SW 1271 (cell line): ENCODE measurements around the gene NOLC1.
A peak's percentile ranks its signal among the peaks of the same experiment; 100 is the strongest.

ENCODE experiments used
- DNase-seq, 2 experiments: peaks; one replicate each; lab custom pipeline; 2025; lab: John Stamatoyannopoulos, UW

NOLC1 gene

DNA sequence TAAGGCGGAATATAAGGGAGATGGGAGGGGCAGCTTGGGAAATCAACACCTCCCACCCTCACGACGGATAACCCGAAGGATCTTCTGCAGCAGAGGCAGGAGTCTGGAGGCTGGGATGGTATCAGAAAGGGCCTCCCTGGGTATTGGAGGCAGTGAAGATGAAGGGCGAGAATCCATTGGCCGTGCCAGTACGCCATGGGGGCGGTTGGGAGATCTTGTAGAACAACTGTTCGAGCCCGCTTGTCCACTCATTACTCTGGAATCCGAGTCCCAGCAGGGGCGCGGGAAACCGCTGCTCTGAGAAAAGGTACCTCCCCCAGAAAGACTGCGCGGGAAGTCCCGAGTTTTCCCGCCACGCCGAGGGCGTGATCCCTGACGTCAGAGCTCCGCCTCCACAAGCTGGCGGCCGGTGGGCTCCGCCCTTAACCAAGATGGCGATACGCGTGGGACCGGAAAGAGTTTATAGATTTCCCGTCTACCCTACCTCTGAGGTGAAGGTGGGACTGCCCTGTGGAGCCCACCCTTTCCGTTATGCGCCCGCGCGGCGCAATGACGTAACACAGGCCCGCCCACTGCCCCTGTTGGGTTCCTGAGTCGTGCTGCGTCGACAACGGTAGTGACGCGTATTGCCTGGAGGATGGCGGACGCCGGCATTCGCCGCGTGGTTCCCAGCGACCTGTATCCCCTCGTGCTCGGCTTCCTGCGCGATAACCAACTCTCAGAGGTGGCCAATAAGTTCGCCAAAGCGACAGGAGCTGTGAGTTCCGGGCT, at the start of gene NOLC1:
TSS of gene NOLC1 (plus strand) at position 616 of the 771 bp plus-strand sequence. CDS start at position 638, 22 bp downstream.
- peak; percentile 94 to 97 for DNase-seq

DNA sequence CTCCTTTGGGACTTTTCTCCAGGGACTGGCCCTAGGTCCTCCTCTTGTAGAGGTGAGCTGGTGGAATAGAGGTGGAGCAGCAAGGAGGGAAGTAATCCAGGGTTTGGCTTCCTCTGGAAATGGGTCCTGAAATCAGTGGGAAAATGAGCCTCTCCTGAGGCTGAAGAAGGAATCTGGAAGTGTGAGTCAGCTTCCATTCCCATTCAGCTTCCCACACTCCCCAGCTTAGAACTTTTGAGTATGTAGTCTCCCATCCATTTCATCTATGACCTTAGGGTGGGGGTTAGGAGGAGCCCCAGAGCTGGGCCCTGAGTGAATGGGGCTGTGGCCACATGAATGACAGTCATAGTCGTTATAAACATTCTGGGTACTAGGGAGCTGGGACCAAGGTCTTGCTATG, 49.8 kb upstream of the NOLC1 start:
- DNase-seq = no peak

DNA sequence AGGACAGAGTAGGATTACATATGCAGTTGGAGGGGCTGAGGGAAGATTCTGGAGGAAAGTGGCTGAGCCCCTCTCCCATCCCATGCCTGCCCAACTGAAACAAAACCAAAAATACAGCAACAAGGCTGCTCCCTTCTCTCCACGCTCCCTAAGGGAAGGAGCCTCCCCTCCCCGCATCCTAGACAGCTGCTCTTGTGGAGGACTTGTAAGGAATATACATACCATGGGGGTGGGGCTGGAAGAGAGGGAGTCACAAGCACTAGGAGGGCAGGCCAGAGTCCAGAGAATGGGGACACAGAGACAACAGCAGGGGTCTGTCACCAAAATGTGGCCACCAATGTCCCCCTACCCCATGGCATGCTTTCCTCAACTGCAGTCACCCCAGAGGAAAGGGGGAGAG, 45.2 kb upstream of the NOLC1 start:
- DNase-seq = no peak

DNA sequence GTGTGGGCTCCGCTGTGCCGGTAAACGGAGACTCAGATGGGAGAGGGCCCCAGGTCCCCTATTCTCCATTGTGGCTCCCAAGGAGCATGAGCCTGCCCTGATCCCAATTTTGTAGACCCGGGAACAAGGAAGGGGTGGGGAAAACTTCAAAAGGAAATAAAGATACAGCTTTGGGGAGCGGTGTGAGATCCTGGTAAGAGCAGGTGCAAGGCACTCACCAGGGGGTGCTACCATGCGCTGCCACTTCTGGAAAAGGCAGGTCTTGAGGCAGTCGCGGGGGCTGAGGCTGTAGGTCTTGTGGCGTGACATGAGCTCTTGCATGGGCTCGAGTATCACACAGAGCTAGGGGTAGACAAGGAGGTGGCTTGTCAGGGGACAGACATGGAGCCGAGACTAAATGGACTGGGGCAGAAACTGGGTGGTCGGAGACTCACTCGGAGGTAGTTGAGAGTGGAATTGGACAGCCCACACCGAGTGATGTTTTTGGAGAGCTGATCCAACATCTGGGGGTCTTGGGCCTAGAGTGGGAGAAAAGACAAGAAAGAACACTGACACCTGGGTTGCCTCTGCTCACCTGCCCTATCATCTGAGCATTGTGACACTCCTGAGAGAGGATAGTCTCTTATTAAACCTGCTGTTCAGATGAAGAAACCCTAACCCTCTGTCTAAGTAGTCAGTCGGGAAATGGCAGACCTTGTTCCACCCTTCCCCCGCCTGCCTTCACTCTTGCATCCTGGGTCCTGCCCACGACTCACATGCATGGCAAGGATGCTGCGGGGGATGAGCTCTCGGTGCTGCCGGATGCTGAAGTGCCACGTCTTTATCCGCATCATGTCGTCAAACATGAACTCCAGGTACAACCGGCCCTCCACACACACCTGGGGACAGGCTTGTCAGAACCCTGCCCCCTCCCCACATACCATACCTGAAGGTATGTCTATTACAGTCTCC, 42.7 kb upstream of the NOLC1 start:
- no peak for DNase-seq

DNA sequence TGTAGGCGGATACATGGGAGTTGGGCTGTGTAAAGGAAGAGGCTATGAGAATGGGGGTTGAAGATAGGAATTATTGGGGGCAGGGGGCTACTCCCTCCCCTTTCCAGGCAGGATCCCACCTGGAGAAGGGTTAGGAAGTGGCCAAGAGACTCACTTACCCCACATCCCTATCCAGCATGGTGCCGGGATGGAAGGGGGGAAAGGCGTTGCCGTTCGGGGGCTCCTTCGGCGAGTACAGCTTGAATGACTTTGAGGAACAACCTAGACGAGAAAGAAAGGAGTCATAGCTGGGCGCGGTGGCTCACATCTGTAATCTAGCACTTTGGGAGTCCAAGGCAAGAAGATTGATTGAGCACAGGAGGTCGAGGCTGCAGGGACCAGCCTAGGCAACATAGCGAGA, 40.9 kb upstream of the NOLC1 start:
- DNase-seq = no peak

DNA sequence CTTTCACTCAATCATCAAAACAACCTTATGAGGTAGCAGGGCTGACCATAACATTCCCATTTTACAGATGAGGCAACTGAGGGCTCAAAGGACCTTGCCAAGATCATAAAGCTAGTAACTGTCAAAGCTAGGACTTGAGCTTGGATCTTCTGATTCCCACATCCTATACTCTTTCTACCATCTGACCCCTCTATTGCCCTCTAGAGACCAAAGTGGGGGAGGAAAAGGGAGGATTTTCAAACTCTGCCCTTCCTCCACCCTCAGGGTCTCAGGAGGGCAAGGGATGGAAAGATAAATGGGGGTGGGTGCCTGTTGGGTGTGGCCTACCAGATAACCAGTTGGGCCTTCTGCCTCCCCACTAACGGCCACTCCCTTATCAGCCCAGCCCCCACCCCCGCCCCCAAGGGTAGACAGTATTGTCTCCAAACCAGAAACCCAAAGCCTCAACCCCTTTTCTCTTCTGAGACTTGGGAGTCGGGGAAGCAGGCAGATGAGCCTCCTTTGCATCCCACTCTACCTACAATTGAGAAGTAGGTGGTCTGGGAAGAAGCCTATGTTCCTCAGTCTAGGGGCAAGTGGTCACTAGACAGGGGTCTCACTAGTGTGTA, 39.9 kb upstream of the NOLC1 start:
- no peak for DNase-seq

DNA sequence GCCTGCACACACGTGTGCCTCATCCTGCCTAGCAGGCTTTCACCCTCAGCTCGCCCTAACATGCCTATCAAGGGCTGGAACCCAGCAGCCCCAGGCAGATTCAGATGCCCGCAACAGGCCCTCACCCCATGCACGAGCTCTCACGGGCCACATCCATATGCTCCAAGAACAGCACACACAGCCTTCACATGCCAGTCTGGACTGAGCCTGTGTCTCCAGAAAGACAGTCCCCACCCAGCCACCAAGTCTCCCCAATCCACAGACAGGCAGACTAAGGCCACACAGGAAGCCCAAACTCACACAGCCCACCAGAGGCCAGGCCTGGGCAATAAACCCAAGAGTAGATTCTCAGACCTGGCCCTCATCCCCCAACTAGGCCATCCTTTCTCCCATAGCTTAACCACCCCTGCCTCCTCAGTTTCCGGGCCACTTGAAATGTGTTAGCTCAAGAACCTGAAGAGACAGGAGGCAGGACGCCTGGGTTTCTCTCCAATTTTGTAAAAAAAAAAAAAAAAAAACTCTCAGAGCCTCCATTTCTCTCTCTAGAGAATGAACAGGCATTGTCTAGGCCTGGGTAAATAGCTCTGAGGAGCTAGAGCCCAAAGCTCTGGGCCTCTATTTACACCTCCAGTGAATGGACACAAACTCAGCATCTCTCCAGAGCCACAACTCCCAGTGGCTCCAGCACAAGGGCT, 38.8 kb upstream of the NOLC1 start:
- DNase-seq = no peak

DNA sequence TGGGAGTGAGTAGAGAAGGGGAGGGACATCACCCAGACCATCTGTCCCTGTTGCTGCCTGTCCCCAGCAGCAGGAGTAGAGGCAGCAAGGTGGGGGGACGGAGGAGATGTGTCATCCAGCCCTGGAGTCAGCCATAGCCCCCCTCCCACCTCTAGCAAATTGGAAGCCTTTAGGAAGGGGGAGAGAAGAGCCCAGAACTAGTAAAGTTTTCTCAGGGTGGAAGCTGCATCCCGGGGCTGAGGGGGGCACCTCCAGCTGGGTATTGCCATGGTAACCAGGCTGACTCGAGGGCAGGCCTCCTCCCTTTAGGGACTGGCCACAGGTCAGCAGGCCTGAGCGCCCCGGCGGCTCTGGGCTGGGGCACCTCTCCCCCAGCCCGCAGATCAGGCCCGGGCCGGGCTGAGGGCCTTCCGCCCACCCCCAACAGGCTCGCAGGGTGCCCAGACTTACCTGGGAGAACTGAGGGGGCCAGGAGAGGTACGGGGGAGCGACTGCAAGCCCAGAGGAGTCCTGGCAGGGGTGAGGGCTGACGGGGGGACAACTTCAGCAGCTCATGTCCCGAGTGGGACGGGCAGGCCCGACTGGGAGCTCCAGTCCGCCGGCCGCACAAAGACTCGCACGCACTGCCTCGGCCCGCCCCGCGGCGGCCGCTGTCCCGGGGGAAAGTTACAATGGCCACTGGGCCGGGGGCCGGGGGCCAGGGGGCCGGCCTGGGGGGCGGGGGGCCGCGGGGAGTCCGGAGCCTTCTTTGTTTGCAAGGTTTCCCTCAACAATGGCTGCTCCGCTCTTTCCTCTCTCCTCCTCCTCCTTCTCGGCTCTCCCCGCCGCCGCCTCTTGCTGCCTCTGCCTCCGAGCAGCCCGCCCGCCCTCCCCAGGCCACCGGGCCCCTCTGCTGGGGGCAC, 38.0 kb upstream of the NOLC1 start:
- no peak for DNase-seq

DNA sequence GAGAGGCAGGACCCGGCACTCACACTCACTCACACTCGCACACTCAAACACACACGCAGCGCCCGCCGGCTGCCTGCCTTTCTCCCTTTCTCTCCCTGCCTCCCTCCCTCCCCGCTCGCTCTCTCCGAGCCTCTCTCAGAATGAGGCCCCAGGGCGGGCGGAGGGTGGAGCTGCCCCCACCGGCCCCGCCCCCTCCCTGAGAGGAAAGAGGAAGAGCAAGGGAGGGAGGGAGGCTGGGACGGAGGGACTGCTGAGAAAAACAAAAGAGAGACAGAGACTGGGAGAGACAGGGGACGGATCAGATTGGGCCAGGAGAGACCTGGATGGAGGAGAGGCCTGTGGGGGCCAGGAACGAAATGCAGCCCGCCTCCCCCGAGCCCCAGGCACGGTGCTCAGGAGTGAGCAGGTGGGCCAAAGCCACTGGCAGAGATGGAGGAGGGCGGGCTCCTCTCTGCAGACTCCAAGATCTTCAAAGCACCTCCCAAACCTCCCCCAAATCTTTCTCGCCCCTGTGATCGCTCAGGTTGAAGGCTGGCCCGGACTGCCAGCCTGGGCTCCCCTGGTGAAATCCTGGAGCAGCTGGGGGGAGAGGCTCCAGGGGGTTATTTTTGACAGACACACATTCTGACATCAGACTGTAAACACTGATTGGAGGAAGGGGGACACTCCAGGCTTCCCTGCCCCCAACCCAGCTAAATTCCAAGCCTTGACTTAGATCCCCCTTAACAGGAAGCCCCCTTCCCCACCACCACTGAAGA, 37.1 kb upstream of the NOLC1 start:
- DNase-seq = peak; percentile 52 to 66

DNA sequence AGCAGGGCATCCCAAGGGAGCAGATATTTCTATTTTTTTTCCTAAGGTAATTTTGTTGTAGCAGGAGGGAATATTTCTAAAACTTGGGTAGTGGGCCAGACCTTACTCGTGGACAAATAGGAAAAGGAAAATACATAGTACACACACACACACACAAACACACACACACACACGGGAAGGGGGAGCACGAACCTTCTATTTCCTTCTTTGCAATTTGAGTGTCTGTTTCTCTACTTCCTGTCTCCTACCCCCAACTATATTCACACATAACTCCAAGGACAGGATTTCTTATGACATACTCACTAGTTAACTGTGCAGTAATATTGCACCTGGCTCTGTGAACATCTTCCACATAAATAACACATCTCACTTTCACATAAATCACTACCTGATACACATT, 36.4 kb upstream of the NOLC1 start:
- peak in 1 of 2 experiments; percentile 10 for DNase-seq

DNA sequence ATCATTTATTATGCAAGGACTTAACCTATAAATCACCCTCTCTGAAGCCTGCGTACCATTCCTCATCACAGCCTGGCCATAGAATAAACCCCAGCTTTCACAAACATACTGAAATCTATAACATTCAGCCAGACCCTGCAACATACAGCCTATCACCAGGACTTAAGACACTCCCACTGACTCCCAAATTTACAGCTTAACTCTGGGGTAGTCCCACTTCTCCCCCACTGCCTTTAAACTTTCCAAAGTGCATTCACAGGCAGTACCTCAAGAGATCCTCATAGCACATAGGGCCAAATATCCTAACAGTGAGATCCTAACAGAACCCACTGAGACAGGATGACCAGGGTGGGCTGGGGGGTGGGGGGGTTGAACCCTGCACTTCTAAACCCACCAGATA, 35.5 kb upstream of the NOLC1 start:
- DNase-seq = no peak

DNA sequence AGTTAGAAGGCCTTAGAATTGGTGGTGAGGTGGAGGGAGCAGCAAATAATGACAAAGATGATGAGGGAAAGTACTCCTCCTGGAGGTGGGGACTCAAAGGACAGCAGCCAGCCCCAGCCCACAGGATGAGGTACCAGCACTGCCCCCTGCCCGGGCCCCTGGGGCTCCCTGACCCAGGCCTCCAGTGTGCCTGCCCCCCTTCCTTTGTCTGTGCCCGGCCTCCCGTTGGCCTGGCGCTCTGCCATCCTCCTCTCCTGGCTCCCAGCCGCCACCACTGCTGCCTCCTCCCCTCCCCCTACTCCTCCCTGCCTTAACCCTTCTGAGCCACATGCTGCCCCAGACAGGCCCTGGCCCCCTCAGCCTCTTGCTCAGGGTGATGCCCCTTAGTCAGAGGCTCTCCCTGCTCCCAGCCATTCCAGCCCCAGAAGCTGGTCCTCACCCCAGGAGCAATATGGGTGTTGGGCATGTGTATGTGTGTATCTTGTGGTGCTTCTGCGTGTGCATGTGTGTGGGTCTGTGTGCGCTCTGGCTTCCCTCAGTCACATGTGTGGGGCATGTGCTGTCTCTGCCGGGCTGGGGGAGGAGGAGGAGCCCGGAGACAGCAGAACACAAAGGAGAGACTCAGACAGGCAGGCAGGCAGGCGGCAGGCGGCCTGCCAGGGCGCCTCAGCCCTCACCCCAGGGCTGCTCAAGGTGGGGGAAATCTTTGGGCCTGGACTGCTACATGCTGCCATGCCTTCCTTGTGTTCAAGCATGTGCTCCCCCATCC, 34.6 kb upstream of the NOLC1 start:
- peak in 1 of 2 experiments; percentile 28 for DNase-seq

DNA sequence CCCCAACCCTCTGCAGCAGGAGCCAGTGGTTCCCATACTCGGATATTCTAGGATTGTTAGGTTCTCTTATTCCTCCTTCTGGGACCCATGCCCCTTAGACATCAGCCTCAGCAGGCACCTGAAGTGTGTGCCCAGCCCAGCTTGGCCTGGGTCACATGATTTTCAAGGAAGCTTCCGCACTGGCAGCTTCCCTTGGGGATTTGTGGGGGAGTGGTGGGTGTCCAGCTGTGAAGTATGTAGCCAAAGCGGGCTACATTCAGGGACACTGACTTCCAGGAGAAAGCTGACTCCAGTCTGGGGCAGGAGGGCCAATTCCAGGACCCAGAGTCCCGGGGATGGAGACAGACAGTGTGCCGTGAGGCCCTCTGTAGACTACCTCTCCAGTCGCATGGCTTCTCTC, 33.3 kb upstream of the NOLC1 start:
- DNase-seq = no peak

DNA sequence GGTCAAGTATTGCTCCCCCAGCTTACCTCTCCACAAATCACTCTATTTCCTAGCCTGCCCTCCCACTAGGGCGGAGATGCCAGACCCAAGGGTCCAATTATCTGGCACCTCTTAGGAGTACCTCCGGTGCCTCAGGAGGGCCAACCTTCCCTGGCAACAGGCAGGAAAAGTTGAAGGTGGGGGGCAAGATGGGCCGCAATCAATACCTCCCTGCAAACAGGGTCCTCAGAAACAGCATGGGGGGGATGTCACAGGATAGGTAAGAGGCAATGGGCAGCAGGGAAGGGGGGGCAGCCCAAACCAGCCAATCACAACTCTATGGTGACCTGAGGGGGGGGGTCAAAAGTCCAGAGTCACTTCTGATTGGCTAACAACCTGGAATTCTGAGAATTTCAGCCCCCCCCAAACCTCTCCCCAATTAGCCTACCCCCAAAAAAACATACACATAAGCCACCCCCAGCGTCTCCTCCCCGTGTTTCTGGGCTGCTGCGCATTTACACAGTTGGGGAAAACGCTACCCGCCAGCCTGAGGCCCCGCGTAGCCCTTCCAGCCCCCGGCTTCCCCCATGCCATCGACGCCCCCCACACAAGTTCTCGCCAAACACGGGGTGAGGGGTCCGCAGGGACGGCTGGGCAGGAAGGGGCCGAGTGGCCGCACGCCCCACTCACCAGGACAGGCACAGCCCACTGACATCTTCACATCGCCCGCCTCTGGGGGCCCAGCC, 32.6 kb upstream of the NOLC1 start:
- DNase-seq = peak in 1 of 2 experiments; percentile 78

DNA sequence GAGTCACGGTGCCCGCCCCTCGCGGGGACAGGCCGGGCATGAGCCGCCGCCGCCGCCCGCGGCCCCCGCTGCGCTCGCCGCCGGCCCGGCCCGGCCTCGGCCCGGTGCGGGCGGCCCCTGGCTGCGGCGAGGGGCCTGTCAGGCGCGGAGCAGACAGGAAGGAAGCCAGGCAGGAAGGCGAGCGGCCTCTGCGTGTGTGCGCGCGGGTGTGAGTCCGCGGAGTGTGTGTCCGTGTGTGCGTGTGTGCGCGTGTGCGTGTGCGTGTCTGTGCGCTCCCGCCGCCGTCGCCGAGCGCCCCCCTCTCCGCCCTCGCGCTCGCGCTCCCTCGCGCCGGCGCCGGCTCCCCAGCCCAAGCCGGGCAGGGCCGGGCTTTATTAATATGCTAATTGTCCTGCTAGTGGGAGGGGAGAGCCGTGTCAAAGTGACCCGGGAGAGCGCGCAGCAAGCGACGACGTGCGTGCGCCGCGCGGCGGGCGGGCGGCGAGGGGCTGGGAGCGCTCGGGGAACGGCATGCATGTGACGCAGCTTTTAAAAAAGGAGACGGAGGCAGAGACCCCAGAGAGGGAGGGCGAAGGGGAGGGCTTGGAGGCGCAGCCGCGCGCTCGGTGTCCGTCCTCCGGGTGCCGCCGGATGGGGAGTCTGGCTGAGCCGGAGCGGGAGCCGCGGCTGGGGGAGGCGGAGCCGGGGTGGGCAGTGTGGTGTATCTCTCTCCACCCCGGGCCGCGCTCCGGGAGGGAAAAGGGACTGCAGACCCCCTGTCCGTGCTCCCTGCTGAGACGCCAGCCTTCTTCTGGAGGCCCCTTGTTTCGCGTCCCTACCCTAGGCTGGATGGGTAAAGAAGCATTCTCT, 31.8 kb upstream of the NOLC1 start, which contains the start of gene LDB1:
TSS of gene LDB1 (minus strand) at position 227 of the 849 bp plus-strand sequence. CDS start 258 bp downstream, outside the sequence.
- peak in 1 of 2 experiments; percentile 64 for DNase-seq

DNA sequence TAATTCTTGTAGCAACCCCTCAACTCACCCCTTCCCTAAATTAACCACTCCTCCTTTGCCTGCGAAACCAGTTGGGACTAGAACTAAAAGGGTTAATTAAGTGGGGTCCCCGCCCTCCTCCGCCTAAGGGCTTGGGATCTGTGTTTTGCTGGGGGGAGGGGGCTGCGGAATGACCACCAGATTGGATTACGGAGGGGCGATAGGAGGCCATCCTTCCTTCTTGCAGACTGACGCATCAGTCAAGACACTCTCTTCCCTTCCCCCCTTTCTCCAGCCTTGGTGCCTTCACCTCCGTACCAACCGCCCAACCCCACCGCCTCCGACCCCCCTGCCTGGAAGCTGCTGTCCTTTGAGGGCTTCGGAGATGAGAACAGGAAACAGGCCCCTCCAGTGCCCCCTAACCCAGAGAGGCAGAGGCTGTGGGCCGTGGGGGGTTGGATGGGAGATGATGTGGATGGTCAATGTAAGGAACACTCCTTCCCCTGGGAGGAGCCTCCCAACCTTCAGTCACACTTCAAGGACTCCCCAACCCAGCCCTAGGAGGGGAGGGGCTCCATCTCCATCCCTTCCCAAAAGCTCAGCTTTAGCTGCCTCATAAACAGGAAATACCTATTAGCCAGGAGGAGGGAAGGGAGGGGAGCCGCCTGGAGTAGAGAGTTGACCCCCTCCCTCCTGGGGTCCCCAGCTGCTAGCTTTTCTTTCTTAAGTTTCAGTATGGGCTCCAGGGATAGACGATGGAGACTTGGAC, 31.0 kb upstream of the NOLC1 start:
- DNase-seq = no peak
